ENCODE results near the gene VBP1. TPM values are rescaled to one million over a fixed set of nuclear protein-coding genes. Genes with fewer than 3 reads are reported as not detected.
A peak's percentile ranks its signal among the peaks of the same experiment; 100 is the strongest.

Gene VBP1, protein sequence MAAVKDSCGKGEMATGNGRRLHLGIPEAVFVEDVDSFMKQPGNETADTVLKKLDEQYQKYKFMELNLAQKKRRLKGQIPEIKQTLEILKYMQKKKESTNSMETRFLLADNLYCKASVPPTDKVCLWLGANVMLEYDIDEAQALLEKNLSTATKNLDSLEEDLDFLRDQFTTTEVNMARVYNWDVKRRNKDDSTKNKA
- 10 to 100 TPM; 76.6 to 81.0 TPM for total RNA-seq

DNA sequence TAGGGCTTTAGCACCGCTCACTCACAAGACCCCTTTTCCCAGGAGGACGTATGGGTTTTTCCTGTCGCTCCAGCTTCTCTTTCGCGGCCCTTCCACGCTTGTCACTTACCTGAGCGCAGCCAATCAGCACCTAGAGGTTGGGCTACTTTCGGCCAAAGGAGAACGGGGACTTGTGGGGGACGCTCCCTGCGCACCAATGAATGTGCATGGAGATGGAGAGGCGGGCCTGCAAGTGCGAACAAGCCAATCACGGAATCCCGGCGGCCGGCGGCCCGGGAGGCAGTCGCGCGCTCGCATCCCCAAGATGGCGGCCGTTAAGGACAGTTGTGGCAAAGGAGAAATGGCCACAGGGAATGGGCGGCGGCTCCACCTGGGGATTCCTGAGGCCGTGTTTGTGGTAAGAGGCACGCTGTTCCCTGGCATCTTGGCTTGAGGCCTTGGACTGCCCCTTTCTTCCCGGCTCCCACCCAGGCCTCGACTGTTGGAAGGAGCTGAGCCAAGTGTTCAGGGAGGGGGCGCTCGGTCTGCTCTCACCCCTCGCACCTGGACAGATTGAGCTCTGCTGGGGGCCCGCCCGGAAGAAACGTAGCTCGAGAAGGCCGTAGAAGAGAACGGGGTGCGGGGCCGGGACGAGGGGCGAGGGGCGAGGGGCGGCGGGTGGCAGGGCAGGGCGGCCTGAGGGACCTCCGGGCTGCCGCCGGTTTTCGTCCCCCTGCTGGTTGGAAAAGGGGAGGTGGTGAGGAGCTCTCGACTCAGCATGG lies at the start of gene VBP1:
Gene VBP1, plus strand, starts transcription at position 282 of the 761 bp plus-strand sequence. Its CDS starts 23 bp downstream, at position 305.
- Mint-ChIP-seq H3K27me3 (no peaks in the 10 kb centered on the region), H3K9me3 (no peaks in the 10 kb centered on the region), H3K27ac (peak within 1 kb of the TSS; percentile 91), H3K4me1 (ENCODE audit: low read depth) (peaks cover 13% of the 10 kb centered on the region), H3K4me3 (peak within 1 kb of the TSS; percentile 99), H3K36me3 (ENCODE audit: low read depth) (peaks cover 6% of the 10 kb centered on the region)
- ChIA-PET POLR2A (interaction anchor here (0.6 to 2.7 kb wide), 8 partner anchors 10 to 396 kb away, joined by 3 to 13 read pairs (median 3); partner anchors contain the start of genes BRCC3, RAB39B and SPRY3), CTCF (interaction anchor here (1.0 to 2.0 kb wide), 11 partner anchors 10 to 395 kb away, joined by 3 to 7 read pairs (median 5); partner anchors contain the start of gene RAB39B)
- peak; percentile 49 for TF ChIP-seq CTCF (IDR thresholded peaks at IDR 0.05)
- intact Hi-C loops (cut with micrococcal nuclease), result no loop called here
- DNase-seq (peak; percentile 91), ATAC-seq (peak; percentile 98)

DNA sequence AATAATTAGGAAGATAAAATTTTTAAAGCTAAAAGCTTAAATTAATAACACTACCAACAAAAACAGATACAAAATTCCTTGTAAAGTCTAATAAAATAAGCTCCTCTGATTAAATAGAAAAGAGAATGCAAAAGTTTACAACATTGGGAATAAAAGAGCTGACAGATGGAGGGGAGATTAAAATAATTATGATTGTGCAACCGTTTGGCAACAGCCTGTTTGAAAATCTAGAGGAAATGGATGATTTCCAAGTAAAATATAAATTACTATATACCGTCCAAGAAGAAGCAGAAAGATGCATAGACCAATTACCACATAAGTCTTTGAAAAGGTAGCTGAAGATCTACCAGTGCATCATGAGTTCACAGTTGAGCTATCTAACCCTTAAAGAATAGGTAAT lies 46.4 kb upstream of the VBP1 start:
- no peak for TF ChIP-seq CTCF (IDR thresholded peaks at IDR 0.05)
- no peaks in the 10 kb centered on the region for H3K9me3 Mint-ChIP-seq
- H3K4me3 Mint-ChIP-seq, result no peak overlapping the region
- no peak for DNase-seq
- no peak for ATAC-seq
- POLR2A ChIA-PET, result no interaction called here
- H3K27me3 Mint-ChIP-seq, result no peaks in the 10 kb centered on the region
- intact Hi-C loops (cut with micrococcal nuclease), result no loop called here
- CTCF ChIA-PET, result no interaction called here
- no peak overlapping the region for H3K27ac Mint-ChIP-seq
- no peaks in the 10 kb centered on the region for H3K36me3 Mint-ChIP-seq (ENCODE audit: low read depth)
- H3K4me1 Mint-ChIP-seq (ENCODE audit: low read depth), result no peaks in the 10 kb centered on the region

- no peak overlapping the region for H3K4me3 Mint-ChIP-seq
- H3K4me1 Mint-ChIP-seq (ENCODE audit: low read depth), result no peaks in the 10 kb centered on the region
- ChIA-PET POLR2A (no interaction called here), CTCF (no interaction called here)
- no peaks in the 10 kb centered on the region for H3K36me3 Mint-ChIP-seq (ENCODE audit: low read depth)
- no peak for ATAC-seq
- TF ChIP-seq CTCF (IDR thresholded peaks at IDR 0.05), result peak; percentile 11
- no peak overlapping the region for H3K27ac Mint-ChIP-seq
- no peak for DNase-seq
- intact Hi-C loops (cut with micrococcal nuclease), result no loop called here
- no peaks in the 10 kb centered on the region for H3K27me3 Mint-ChIP-seq
- peaks cover 1% of the 10 kb centered on the region for H3K9me3 Mint-ChIP-seq
Measured at GRCh38 chrX:155179346-155179997, 36.8 kb upstream of the VBP1 start.

GRCh38 chrX:155188786-155189185 lies 27.5 kb upstream of the VBP1 start:
- no peak for TF ChIP-seq CTCF (IDR thresholded peaks at IDR 0.05)
- ChIA-PET CTCF (interaction anchor here (1.5 kb wide), 1 partner anchor 8 kb away, joined by 4 read pairs; no protein-coding TSS in a partner anchor), POLR2A (interaction anchor here (1.9 kb wide), 1 partner anchor 28 kb away, joined by 5 read pairs; the partner anchor contains the start of gene VBP1)
- ATAC-seq (peak; percentile 89), DNase-seq (peak; percentile 3)
- peaks cover 18% of the 10 kb centered on the region for H3K36me3 Mint-ChIP-seq (ENCODE audit: low read depth)
- intact Hi-C loops (cut with micrococcal nuclease), result no loop called here
- no peaks in the 10 kb centered on the region for H3K27me3 Mint-ChIP-seq
- H3K27ac Mint-ChIP-seq, result peak overlapping the region; percentile 84
- H3K4me1 Mint-ChIP-seq (ENCODE audit: low read depth), result peaks cover 35% of the 10 kb centered on the region
- peak overlapping the region; percentile 50 for H3K4me3 Mint-ChIP-seq
- H3K9me3 Mint-ChIP-seq, result peaks cover 26% of the 10 kb centered on the region

Data from activated CD8-positive, alpha-beta T cell treated with anti-CD3 and anti-CD28 coated beads for 36 hours (primary cell).